GM10248 (cell line): Measurements from ENCODE around the gene BCL3.
A peak's percentile ranks its signal among the peaks of the same experiment; 100 is the strongest.

Experiments used
- CTCF ChIA-PET: fragments of 300-600 bp; sonication (Branson Sonifier 250); formaldehyde crosslinking; extraction: SDS; loops from one replicate; lab custom pipeline; 2021; ENCODE audit warnings: antibody characterized with exemption; lab: Yijun Ruan, JAX
- POLR2A ChIA-PET: fragments of 350-650 bp; sonication (Branson Sonifier 250); formaldehyde crosslinking; extraction: SDS; loops from one replicate; lab custom pipeline; 2020; ENCODE audit warnings: antibody characterized with exemption; lab: Yijun Ruan, JAX
- DNase-seq: peaks from one replicate; pipeline ENCODE4 v3.0.0; 2012; ENCODE audit errors: extremely low spot score
- TF ChIP-seq, protein P1 (sequence below): IDR thresholded peaks from 2 replicates; pipeline ENCODE4 v1.5.1; 2012; ENCODE audit warnings: mild to moderate bottlenecking, low read depth; ENCODE audit errors: extremely low read depth, missing control alignments, control extremely low read depth

The BCL3 gene

DNA sequence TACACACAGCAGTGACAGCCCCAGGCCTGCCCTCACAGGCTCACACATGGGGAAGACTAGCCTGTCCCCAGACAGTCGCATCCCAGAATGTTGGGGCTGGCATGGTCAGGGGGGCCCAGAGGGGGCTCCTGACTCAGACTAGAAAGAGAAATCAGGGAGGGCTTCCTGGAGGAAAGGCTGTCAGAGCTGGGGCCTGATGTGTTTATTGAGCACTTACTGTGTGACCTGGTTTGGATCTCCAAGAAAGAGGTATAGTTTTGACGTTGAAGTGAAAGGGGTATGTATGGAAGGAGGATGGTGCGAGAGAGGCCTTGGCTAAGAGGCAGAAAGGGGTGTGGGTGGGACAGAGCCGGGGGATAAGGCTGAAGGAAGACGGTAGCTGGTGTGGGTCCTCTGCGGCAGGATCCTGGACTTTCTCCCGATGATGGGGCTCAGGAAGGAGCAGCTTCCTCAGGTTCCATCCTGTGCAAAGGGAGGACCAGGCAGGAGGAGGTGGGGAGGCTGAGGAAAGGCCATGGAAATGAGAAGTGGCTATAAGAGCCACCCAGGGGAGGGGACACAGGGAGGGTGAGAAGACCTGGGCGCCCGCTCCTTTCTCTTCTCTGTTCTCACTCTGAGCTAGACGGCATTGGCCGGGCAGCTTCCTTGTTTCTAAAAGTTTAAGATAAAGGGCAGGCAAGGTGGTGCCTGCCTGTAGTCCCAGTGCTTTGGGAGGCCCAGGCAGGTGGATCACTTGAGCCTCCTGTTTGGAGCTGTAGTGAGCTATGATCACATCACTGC is 16.1 kb upstream of the BCL3 start:
- CTCF ChIA-PET = interaction anchor here (0.7 to 18.1 kb wide), 6 partner anchors 9 to 52 kb away, joined by 3 to 513 read pairs (median 4); partner anchors contain the start of gene CBLC
- TF ChIP-seq, protein P1, sequence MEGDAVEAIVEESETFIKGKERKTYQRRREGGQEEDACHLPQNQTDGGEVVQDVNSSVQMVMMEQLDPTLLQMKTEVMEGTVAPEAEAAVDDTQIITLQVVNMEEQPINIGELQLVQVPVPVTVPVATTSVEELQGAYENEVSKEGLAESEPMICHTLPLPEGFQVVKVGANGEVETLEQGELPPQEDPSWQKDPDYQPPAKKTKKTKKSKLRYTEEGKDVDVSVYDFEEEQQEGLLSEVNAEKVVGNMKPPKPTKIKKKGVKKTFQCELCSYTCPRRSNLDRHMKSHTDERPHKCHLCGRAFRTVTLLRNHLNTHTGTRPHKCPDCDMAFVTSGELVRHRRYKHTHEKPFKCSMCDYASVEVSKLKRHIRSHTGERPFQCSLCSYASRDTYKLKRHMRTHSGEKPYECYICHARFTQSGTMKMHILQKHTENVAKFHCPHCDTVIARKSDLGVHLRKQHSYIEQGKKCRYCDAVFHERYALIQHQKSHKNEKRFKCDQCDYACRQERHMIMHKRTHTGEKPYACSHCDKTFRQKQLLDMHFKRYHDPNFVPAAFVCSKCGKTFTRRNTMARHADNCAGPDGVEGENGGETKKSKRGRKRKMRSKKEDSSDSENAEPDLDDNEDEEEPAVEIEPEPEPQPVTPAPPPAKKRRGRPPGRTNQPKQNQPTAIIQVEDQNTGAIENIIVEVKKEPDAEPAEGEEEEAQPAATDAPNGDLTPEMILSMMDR = no peak
- POLR2A ChIA-PET = no interaction called here
- DNase-seq = no peak

DNA sequence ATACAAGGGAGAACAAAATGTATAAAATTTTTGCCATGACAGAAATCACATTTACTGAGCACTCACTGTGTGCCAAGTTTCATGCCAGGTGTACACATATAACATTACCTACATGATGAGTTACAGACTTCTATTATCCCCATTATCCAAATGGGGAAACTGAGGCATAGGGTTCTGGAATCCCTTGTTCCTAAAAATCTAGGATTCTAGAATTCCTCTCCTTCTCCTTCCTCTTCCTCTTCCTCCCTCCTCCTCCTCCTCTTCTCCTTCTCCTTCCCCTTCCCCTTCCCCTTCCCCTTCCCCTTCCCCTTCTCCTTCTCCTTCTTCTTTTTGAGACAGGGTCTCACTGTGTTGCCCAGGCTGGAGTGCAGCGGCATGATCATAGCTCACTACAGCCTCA is 14.2 kb upstream of the BCL3 start:
- ChIA-PET CTCF (interaction anchor here (3.7 to 18.1 kb wide), 2 partner anchors 11 to 38 kb away, joined by 38 to 513 read pairs; partner anchors contain the start of gene CBLC), POLR2A (no interaction called here)
- TF ChIP-seq, protein P1 = no peak
- no peak for DNase-seq

DNA sequence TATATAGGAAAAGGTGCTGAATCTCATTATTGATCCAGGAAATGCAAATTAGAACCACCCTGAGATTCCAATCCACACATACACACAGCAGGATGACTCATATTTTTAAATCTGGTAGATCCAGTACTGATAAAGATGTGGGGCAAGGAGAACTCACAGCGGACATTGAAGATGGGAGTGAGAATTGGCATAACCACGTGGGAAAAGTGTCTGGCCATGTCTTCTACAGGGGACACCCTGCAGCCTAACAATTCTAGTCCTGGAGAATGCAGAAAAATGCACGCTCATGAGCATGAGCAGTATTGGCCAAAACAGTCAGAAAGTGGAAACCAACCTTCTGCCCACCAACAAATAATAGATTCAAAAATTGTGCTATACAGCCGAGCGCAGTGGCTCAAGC is 13.5 kb upstream of the BCL3 start:
- CTCF ChIA-PET = interaction anchor here (1.6 to 2.0 kb wide), 2 partner anchors 9 to 11 kb away, joined by 3 to 18 read pairs; no protein-coding TSS in a partner anchor
- TF ChIP-seq, protein P1 = no peak
- no peak for DNase-seq
- POLR2A ChIA-PET = no interaction called here

DNA sequence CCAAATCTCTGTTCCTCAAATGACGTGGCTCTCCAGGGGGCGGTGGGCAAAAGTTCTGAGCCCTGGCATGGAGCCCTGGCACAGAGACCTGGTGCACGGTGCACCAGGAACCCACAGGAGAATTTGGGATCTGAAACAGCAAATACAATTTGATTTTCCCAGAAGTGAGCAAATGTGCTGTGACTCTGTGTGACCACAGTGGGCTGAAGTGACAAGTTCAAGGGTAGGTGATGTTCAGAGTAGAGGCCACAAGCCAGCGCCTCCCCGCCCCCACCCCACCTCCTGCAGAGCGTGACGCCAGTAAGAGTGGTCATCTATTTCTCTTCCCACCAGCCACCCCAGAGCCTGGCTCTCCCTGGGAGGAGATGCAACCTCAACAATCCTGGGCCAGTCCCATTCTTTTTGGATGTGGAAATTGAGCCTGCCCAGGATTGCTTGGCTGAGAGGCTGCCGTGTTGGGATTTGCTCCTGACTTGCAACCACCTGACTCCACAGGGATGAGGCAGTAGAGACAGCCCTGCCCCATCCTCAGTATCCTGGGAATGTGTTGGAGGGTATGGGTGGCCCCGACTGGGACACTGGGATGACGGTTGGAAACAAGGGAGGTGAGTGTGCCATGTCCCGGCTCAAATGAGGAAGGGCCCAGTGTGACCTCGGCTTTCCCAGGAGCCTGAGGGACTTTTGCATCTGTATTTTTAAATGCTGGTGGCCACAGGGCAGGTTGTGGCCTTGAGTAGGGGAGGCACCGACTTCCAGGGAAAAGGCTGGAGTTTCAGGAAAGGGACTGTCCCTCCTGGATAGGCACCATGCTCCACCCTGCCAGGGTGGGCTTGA is 11.1 kb upstream of the BCL3 start:
- POLR2A ChIA-PET = no interaction called here
- CTCF ChIA-PET = interaction anchor here (1.0 to 8.3 kb wide), 8 partner anchors 12 to 34 kb away, joined by 3 to 93 read pairs (median 7); partner anchors contain the start of gene BCL3
- DNase-seq = peak; percentile 47
- TF ChIP-seq, protein P1 = no peak

DNA sequence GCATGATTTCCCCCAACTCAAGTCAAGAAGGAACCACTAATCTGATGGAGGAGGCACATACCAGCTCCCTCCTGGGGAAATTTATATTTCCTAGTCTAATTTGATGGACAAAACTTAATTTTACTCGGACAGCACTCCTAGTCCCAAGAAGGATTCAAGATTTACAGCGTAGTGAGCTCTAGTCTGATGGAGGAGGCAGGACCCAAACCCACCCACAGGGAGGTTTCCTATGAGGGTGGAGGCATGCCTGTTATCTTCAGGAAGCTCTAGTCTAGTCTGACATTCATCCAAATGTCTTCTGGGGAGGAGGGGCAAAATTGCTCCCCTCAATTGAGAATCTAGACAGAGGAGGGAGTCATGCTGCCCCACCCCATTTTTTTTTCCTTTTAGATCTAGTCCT is 10.4 kb upstream of the BCL3 start:
- ChIA-PET CTCF (interaction anchor here (1.0 to 8.3 kb wide), 5 partner anchors 11 to 104 kb away, joined by 3 to 93 read pairs (median 3); no protein-coding TSS in a partner anchor), POLR2A (no interaction called here)
- TF ChIP-seq, protein P1 = no peak
- DNase-seq = no peak
